GF-D8 (cell line): ENCODE data around the gene SH3BP2.
A peak's percentile ranks its signal among the peaks of the same experiment; 100 is the strongest.

Experiments used
- DNase-seq: peaks from one replicate; lab custom pipeline; 2025; lab: John Stamatoyannopoulos, UW

SH3BP2 gene

DNA sequence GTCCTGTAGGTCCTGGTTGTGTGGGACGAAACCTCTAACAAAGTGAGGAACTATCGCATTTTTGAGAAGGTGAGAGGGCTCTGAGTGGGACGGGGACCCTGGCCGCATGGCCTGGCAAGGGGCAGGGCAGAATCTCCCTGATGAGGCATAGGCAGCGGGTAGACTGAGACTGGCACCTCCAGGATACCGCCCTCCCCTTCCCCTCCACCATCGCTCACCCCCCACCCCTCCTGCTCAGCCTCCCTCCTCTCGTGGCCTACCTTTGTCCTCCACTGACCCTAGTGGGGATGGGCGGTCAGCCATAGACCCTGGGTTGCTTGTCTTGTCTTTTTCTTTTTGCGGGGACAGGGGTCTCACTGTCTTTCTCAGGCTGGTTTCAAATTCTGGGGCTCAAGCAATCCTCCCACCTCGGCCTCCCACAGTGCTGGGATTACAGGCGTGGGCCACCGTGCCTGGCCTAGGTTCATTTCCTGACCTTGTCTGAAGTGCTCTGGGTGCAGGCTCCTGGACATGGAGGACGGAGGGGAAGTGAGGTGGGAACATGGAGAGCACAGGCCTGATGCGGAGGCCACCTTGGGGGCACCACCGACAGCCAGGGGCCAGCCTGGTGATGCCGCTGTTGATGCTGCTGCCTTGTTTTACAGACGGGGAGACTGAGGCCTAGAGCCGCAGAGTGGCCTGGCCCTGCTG lies 40.2 kb downstream of the SH3BP2 start:
- DNase-seq, result no peak

DNA sequence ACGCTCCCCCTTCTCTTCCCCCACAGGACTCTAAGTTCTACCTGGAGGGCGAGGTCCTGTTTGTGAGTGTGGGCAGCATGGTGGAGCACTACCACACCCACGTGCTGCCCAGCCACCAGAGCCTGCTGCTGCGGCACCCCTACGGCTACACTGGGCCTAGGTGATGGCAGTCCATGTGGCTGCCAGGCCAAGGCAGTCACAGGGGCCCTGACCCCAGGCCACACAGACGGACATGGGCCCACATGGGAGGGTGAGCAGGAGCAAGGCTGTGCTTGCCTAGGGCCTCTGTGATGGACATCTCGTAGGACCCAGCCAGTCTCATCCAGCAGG lies 40.8 kb downstream of the SH3BP2 start:
- DNase-seq, result no peak

DNA sequence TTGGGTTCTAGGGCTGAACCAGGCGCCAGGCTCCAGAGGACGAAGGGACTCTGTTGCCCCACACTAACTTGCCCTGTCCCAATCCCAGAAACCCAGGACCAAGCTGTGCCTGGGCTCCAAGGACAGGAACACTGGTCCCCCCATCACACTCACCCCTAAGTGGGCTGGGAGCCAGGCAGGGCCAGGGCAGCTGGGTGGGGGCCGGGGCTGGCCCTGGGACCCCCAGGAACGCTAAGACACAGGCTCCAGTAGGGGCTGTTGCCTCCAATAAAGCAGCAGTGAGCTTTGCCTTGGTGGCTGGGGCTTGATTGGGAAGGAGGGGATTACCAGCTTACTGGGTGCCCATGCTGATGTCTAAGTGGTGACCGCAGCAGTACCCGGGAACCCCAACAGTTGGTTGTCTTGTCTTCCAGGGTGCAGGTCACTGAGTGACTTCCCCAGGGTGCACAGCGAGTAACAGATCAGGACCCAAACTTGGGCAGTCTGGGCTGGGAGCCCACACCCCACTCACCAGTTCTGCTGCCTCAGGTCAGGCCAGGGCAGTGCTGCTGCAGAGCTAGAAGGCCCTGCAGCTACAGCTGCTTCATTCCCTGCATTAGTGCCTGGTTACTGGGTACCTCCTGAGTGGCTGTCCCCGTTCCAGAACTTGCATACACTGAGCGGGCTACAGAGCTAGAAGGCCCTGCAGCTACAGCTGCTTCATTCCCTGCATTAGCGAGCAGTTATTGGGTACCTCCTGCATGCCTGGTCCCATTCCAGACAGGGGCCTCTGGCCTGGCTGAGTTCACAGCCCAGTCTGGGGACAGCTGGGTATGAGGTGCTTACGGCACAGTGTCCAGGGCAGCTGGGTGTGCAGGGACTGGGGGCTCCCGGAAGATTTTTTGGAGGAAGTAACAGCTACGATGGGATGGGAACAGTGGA lies 41.4 kb downstream of the SH3BP2 start:
- DNase-seq, result no peak

DNA sequence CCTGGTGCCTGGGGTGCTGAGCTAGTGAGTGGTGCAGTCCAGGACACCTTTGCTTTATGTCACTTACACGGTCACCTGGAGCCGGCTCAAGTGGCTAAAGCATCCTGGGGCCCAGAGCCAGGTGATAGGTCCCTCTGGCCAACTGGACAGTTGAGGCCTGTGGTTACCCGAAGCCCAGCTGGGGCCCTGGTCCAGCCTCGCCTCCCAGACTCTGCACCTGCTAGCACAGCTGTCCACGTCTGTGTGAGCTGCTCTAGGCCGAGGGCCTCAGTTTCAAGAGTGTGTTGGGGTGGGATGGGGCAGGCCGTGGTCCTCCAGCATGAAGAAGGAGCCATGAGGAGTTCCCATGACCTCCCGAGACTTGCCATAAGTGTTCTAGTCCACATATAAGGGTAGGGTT lies 43.1 kb downstream of the SH3BP2 start:
- no peak for DNase-seq

DNA sequence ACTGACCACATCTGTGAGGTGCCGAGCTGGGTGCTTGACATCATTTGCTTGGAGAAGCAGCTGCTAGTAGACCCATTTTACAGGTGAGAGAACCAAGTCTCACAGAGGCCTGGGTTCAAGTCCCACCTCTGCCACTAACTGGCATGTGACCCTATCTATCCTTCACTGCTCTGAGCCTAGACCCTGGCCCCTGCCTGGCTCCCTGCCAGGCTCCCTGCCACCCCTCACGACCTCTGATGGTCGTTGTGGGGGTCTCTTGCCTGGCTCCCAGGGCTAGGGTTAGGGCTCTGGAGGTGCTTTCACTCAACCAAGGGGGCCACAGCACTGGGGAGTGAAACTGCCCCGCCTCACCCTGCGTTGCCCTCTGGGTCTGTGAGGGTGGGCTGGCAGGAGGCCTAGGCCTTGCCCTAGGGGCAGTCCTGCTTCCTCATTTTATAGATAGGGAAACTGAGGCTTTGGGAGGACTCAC lies 43.5 kb downstream of the SH3BP2 start:
- no peak for DNase-seq

DNA sequence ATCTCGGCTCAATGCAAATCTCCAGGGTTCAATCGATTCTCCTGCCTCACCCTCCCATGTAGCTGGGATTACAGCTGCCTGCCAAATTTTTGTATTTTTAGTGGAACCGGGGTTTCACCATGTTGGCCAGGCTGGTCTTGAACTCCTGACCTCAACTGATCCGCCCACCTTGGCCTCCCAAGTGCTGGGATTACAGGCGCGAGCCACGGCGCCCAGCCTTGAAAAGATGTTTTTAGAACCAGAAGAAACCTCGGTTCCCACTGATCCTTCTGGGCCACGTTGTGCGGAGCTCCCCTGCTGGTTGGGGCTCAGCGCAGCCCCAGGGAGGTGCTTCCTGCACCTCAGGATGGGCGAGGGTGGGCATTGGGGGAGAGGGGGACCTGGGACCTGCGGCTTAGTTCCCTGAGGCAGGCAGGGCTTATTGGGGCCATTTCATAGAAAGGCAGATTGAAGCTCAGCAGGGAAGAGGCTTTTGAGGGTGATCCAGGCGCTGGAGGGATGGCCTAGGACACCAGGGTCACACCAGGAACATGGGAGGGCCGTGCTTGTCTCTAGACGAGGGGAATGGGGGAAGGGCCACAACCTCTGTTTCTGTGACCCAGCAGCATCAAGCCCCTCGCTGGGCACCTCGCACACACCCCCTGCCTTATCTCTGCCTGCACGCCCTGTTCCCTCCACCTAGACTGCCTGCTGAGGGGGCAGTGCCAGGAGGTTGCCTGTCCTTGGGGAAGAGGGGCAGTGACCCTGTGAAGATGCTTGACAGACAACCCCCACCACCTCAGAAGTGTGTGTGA lies 44.4 kb downstream of the SH3BP2 start:
- DNase-seq, result no peak

DNA sequence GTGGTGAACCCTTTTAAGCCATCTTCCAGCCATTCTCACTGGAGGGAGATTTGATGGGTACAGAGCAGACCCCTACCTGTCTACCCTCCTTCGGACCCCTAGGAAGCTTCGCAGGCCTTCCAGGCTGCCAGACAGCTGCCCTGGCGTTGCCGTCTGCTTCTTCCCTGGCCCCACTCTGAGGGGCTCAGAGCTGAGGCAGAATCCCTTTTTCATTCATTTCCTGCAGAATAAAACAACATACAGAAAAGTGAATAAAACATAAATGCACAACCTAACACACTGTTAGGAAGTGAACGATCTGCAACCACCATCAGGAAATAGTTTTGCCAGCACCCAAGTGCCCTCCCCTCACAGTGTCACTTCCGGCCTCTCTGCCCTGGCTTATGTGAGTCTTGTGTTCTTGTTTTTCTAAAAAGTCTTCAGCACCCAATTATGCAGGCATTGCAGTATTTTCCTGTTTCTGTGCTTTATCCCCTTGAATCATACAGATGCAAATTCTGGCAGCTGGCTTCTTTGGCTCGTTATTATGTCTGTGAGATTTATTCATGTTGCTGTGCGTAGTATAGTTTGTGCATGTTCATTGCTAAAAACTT lies 45.1 kb downstream of the SH3BP2 start:
- peak; percentile 66 for DNase-seq

DNA sequence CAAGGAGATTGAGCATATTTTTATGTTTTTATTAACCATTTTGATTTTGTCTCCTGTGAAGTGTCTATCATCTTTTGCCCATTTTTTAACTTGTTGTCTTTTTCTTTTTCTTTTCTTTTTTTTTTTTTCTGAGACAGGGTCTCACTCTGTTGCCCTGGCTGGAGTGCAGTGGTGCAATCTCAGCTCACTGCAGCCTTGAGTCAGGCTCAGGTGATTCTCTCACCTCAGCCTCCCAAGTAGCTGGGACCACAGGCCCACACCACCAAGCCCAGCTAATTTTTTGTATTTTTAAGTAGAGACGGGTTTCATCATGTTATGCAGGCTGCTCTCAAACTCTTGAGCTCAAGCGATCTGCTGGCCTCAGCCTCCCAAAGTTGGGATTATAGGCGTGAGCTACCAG lies 46.2 kb downstream of the SH3BP2 start:
- no peak for DNase-seq

DNA sequence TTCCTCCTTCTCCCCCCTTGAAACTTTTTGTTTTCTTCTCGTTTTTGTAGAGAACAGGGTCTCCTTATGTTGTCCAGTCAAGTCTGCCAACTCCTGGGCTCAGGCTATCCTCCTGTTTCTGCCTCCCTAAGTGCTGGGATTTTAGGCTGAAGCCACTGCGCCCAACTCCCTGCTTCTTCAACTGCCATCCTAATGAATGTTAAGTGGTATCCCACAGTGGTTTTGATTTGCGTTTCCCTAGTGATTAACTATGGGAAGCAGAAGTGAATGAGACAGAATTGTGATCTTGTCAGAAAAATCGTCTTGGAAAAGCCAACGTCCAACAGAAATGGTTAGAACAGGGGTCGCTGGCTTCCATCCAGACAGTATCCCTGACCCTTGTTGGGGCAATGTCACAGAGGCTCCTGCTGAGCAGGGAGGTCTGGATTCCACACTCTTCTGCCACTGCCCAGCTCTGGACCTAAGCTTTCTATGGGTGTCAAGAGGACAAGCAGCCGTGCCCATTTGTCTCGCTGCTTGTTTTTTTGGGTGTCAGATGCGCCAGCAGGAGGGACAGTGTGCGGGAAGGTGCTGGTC lies 49.9 kb downstream of the SH3BP2 start:
- DNase-seq, result no peak

DNA sequence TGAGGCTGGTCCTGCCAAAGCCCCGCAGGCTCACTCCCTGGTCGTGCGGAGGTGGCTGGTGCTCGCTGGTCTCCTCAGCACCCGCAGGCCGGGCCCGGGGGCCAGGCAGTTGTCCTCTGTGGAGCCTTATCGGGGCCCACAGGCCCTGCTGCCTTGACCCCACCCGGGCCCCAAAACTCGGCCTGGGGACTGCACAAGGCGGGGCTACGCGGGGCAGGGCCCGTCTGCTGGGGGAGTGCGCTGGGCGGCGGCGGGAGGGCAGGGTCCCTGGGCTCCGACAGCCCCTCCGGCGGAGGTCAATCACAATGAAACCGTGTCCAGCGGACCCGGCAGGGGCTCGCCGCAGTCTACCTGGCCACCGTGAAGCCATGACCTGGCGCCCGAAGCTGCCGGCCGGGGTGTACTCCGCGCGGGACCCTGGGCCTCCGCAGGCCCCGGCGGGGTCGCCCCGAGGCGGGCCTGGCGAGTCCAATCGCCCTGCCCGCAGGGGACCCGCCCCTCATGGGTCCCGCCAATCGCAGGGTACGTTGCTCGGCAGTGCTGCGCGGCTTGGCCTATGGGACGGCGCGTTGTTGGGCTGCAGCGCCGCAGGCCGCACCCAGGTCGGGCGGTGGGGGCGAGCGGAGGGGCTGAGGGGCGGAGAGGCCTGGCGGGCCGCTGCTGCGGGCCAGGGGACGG lies 50.5 kb downstream of the SH3BP2 start, which contains the start of gene ADD1:
Gene ADD1 (plus strand): TSS at position 582 of the 678 bp plus-strand sequence. CDS start 32,072 bp downstream, outside the sequence.
- DNase-seq, result peak; percentile 66

DNA sequence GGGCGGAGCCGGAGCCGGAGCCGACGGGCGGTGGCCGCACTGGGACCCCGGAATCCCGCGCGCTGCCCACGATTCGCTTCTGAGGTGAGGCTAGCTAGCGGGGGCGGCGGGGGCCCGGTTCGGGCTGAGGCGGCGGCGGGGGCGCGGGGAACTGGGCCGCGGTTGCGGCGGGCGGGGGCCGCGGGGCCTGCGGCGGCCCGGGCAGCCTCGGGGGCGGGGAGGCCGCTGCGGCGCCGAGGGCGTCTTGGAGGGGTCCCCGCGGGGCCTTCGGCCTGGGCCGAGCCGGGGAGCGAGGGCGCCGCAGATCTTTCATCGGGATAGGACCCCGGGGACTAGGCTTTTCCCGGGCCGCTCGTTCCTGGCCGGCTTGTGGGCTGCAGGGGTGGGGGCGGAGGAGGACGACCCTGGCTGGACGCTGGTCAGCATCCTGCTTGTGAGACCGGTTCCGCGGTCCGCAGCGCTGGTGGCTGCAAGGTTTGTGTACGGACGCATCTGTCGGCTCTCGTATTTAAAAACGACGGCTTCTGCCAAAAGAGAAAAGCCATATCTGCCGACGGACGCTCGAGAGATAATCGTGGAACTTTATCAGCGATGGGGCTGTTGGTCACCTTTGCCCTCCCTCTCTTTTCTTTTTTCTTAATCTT lies 51.2 kb downstream of the SH3BP2 start:
- DNase-seq, result no peak

DNA sequence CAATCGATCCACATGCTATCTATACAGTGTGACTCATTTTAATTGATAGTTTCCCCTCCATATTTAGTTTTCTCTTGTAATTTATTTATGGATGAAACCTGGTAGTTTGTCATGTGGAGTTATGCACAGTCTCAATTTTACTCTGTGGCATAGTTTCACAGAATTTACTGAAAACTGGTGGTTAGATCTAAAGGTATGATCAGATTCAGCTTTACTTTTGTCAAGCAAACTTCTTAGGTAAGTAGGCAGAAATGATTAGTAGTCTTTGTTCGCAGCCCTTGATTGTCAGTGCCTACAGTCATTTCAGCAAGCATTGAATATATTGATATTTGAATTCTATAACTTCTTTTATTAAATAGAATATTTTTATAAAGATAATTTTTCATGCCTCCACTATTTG lies 53.3 kb downstream of the SH3BP2 start:
- no peak for DNase-seq

DNA sequence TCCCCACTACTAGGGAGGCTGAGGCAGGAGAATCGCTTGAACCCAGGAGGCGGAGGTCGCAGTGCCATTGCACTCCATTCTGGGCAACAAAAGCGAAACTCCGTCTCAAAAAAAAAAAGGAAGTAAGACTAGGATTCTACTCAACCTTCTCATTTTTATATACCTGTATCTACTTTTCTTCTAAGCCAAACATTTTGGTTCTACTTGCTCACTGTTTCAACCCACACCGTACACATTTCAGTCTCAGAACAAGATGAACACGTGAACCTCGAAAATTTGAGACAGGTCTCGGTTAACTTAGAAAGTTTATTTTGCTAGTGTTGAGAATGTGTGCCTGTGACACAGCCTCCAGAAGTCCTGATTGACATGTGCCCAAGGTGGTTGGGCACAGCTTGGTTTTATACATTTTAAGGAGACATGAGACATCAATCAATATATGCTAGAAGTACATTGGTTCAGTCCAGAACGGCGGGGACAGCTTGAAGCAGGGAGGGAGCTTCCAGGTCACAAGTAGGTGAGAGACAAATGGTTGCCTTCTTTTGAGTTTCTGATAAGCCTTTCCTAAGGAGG lies 54.5 kb downstream of the SH3BP2 start:
- DNase-seq, result no peak

DNA sequence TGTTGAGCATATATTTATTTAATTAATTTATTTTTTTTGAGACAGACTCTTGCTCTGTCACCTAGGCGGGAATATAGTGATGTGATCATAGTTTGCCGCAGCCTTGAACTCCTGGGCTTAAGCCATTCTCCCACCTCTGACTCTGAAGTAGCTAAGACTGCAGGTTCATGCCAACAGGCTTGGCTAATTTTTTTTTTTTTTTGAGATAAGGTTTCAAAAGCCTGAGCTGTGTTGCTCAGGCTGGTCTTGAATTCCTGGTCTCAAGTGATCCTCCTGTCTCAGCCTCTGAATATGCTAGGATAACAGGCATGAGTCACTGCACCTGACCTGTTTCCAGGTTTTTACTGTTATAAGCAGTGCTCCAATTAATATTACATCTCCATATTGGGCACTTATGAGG lies 55.6 kb downstream of the SH3BP2 start:
- DNase-seq, result no peak

DNA sequence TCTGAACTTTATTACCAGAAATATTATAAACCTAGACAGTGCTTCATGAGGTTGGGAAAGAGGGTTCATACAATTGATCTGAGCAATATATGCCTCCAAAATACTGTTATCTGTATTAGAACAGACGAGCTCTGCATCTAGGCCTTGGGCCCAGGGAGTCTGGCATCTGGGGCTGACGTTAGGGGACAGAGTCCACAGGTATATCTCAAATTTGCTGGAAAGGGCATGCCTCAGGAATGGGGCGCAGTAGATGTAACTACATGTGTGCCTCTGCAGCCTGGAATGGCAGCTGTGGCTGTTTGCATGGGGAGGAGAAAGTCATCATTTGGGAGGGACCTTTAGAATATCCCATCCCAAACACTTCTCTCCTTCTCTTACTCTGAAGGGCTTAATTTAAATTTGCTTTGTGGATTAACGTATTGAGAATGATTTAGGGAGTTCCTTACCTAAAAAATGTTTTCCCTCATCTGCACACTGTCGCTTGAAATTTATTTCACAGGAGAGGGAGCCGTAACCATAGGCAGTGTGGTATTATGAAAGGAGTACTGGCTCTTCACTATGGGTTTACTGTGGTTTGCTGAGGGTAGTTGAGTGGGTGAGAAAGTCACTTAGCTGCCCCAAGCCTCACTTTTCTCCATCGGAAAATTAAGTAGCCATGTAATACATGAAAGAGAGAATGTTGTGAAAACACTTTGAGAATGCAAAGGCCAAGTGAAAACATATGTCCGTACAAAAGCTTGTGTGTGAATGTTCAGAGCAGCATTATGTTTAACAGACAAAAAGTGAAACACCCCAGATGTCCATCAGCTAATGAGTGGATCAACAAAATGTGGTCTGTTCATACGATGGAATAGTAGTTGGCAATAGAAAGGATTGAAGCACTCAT lies 56.6 kb downstream of the SH3BP2 start:
- no peak for DNase-seq

DNA sequence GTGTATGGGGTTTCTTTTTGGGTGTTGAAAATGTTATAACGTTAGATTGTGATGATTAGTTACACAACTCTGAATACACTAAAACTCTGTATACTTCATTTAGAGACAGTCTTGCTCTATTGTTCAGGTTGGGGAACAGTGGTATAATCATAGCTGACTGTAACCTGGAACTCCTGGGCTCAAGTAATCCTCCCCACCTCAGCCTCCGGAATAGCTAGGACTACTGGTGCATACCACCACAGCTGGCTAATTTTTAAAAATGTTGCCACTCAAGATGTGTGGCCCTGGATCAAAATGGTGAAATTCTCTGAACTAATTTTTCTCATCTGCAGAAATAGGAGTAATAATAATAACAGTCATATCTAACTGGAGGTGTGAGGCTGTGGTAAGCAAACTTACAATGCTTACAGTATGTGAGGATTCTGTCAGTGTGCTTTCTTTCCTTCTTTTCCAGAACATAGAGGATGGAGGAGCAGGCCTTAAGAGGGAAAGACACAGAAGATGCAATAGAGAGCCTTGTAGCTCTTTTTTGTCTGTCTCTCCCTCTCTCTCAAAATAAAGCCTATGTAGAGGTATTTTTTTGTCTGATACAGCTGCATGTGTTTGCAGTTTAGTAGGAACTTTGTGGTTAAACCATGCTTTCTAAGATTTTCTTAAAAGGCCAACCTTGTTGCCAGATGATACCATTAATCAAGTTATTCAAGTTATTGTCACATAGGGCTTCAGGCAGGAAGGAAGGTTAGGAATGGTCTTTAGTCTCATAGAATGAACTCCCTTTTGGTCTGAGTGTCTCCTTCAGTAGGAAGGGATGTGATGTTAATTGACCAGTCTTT lies 58.3 kb downstream of the SH3BP2 start:
- no peak for DNase-seq

DNA sequence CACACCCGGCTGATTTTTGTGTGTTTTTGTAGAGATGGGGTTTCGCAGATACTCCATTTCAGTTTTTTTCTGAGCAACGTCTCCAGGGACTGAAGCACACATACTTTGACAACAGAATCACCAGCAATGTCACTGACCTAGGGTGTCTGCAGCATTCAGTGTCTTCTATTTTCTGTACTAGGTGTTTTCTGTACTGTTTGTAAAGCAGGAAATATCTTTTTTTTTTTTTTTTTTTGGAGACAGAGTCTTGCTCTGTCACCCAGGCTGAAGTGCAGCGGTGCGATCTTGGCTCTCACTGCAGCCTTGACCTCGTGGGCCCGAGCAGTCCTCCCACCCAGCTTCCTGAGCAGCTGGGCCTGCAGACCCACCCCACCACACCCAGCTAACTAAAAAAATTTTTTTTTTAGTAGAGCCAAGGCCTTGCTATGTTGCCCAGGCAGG lies 59.6 kb downstream of the SH3BP2 start:
- DNase-seq, result peak; percentile 40

DNA sequence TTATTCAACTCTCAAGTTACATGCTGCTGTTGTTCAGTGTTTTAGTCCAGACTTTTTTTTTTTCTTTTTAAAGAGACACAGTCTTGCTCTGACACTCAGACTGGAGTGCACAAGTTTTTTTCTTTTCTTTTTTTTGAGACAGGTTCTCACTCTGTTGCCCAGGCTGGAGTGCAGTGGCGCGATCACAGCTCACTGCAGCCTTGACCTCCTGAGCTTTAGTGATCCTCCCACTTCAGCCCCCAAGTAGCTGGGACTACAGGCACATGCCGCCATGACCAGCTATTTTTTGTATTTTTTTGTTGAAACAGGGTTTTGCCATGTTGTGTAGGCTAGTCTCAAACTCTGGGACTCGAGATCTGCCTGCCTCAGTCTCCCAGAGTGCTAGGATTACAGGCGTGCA lies 62.7 kb downstream of the SH3BP2 start:
- no peak for DNase-seq
